ENCODE measurements around the gene FNDC1. TPM values are rescaled to one million over a fixed set of nuclear protein-coding genes. Genes with fewer than 3 reads are reported as not detected.

Gene FNDC1
- polyA plus RNA-seq, 3 donors: 6.4 to 11.0 (median 8.8) TPM

- DNase-seq (ENCODE audit: extremely low read depth in 1 of 11, low read depth in 9 of 11, low spot score in 4 of 11): no peak
These were observed 129.6 kb downstream of the FNDC1 start for GRCh38 chr6:159298840-159299239.

DNA sequence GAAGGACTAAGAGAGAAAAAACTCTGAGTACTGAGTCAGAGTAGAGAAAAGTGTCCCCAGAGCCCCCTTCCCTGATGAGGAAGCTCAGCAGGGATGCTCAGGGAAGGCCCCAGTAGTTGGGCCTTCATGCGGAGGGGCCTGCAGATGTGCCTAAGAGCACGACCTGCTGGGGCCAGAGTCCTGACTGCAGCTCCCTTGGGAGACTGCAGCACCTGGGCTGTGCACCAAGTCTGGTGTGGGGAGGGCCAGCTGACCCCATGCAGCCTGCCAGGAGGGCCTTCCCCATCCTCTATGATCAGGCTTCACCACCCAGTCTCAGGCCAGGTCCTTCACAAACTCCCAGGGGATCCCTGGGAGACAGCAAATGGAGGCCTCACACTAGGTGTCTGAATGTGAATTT lies 130.4 kb downstream of the FNDC1 start:
- DNase-seq (ENCODE audit: extremely low read depth in 1 of 11, low read depth in 9 of 11, low spot score in 4 of 11): no peak

DNA sequence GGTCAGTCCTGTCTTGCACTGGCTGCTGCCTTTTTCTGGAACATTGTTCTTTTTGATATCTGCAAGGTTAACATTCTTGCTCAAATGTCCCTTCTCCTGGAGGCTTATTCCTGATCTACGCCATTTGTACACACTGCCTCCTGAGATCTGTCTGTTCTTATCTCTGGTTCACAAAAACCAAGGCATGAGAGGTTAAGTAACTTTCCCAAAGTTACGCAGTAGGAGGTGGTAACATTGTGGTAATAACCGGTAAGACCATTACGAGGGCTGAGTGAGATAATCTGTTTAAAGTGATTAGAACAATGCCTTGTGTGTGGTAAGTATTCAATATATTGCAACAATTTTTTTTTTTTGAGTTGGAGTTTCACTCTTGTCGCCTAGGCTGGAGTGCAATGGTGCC lies 132.1 kb downstream of the FNDC1 start:
- no peak for DNase-seq (ENCODE audit: extremely low read depth in 1 of 11, low read depth in 9 of 11, low spot score in 4 of 11)

GRCh38 chr6:159301810-159302593 lies 132.8 kb downstream of the FNDC1 start:
- no peak for DNase-seq (ENCODE audit: extremely low read depth in 1 of 11, low read depth in 9 of 11, low spot score in 4 of 11)

DNA sequence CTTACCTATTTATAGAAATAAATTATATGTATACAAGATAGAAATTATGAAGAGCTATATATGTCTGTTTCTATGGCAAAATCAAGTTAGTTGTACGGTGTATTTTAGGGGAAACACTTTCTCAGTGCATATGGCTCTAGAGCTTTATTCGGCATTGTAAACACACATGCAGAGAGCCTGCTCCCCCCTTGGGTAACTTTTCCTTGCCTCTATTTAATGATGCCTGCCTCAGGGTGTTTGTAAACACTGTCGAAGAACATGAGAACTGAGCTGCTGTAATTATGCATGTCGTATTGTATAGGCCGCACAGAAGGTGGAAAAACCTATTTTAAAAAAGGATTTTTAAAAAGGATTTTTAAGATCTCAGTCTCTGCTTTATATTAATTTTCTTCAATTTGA lies 133.4 kb downstream of the FNDC1 start:
- DNase-seq (ENCODE audit: extremely low read depth in 1 of 11, low read depth in 9 of 11, low spot score in 4 of 11): no peak

DNA sequence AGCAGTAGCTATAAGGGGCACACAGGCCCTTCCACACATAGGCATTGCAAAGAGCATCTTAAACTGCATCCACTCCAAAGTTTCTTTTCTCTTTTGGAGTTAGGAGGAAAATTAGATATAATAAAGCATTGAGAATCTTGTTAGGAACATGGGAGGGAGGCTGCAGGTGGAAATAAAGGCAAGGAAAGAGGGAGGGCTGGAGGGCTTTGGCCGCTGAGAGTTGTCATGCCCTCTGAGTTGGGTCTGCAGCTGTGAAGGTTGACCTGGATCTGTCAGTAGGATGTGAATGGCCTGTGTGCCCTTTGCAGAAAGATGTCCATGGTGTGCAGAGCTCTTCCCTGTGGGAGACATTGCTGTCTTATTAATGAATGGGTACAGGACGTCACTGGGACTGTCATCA lies 134.0 kb downstream of the FNDC1 start:
- no peak for DNase-seq (ENCODE audit: extremely low read depth in 1 of 11, low read depth in 9 of 11, low spot score in 4 of 11)

DNA sequence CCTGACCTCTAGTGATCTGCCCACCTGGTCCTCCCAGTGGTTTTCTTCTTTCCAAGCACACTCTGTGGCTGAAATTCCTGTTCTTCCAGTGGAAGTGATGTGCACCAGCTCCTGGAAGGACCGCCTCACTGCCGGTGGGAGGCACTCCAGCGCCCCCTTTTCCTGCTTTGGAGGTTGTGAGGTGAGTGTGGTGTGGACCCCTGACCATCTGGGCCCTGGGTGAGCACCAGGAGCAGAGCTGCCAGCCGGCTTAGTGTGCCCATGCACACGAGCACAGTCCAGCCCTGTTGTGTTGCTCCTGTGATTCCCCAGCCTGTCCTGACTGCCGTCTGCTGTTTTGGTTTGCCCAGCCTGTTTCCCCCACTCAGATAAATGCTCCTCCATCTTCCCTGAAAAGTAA lies 134.6 kb downstream of the FNDC1 start:
- DNase-seq (ENCODE audit: extremely low read depth in 1 of 11, low read depth in 9 of 11, low spot score in 4 of 11): no peak

- no peak for DNase-seq (ENCODE audit: extremely low read depth in 1 of 11, low read depth in 9 of 11, low spot score in 4 of 11)
These were observed 135.4 kb downstream of the FNDC1 start for GRCh38 chr6:159304641-159305040.

DNA sequence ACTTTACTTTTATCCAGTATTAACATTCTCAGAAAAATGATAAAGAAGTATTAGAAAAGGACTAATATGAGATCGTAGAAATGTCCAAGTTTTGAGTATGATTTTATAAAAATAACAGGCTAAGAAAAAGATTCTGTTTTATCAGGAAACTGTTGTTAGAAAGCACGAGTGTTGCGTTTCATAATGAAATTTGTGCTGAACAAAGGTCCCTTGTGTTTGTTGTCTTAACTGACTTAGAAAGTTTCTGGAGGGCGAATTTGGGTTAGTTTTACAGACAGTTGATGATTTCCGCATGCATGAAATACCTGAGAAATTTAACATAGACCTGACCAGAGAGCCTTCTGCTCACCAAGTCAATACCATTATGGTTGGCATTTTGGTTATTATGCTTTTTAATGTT lies 136.0 kb downstream of the FNDC1 start:
- no peak for DNase-seq (ENCODE audit: extremely low read depth in 1 of 11, low read depth in 9 of 11, low spot score in 4 of 11)

DNA sequence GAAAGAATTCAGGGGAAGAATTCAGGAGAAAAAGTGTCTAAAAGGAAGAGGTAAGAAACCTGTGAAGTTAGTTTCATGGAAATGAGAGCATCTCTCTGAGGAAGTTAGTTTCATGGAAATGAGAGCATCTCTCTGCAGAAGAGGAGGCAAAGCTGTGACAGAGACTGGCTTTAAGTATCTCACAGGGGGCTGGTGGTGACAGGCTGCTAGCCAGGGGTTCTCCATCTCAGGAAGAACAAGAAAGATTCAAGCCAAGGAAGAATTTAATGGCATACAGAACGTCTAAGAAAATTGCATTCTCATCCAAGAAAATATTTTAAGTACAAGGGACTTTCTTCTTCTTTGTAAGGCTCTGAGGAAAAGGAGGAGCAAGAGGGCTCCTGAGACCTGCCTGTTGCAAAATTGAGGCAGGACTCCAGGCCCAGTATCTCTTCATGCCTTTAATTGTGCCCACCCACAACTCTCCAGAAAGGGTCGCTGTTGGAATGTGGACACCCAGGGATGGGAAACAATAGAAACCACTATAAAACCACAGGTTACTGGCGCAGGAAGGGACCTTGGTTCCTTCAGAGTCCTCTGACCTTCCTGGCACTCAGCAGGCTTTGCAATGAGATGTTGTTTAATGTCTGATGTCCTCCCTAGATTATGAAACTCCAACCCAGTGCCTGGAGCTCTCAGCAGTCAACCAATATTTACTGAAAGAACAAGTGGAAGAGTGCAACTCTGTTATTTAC lies 136.8 kb downstream of the FNDC1 start:
- DNase-seq (ENCODE audit: extremely low read depth in 1 of 11, low read depth in 9 of 11, low spot score in 4 of 11): no peak

DNA sequence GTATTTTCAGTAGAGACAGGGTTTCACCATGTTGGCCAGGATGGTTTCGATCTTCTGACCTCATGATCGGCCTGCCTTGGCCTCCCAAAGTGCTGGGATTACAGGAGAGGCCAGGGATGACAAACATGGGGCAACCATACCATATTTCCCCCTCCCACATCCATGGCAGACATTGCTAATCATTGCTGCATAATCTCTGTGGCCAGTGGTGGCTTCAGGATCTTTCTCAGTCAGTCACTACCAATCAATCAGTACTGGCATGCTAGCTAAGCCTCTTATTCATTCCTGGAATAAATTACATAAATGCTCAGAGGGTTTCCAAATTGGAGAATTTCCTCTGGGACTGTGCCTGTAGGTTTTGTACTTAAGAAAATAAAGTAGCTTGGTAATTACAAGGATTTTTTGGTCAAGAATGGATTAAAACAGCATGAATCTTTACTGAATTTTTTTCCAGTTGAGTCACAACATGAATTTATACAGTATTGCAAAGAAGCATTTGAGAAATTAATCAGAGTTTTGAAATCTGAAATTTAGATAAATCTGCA lies 138.1 kb downstream of the FNDC1 start:
- DNase-seq (ENCODE audit: extremely low read depth in 1 of 11, low read depth in 9 of 11, low spot score in 4 of 11): no peak

- no peak for DNase-seq (ENCODE audit: extremely low read depth in 1 of 11, low read depth in 9 of 11, low spot score in 4 of 11)
These were observed 139.0 kb downstream of the FNDC1 start for GRCh38 chr6:159308198-159308597.

GRCh38 chr6:159309723-159310122 lies 140.5 kb downstream of the FNDC1 start:
- DNase-seq (ENCODE audit: extremely low read depth in 1 of 11, low read depth in 9 of 11, low spot score in 4 of 11): no peak

DNA sequence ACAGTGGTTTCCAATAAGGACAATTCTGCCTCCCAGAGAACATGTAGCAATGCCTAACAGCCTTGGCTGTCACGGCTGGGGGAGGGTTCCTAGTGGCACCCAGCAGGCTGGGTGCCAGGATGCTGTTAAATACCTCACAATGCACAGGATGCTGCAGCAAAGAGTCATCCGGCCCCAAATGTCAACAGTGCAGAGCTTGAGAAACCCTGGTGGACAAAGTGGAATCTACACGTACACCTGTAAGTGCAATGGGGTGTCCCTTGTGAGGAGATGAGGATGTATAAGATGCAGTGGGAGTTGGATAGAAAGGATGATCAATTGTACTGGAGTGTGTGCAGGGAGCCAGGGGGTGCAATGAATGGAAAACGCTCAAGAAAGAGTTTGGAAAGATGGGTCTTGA lies 142.4 kb downstream of the FNDC1 start:
- no peak for DNase-seq (ENCODE audit: extremely low read depth in 1 of 11, low read depth in 9 of 11, low spot score in 4 of 11)

DNA sequence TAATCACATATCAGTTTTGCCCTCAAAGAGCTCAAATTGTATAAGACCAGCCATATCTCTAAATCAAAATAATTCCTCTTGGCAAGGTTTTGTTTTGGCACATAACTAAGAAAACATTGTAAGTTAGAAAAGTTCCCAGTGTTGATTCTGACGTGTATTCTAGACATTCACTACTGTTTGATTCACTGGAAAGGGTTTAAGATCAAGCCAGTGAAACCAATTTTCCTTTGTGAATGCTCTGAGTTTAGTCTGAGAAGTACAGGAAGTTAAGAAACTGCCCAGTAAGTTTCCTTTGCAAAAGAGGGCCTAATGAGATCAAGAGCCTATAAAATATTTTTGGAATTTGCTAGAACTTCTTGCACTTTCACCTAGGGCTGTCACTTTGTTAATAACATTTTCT lies 143.0 kb downstream of the FNDC1 start:
- peak in 1 of 11 donors; percentile 5 for DNase-seq (ENCODE audit: extremely low read depth in 1 of 11, low read depth in 9 of 11, low spot score in 4 of 11)

GRCh38 chr6:159313018-159313417 lies 143.8 kb downstream of the FNDC1 start:
- no peak for DNase-seq (ENCODE audit: extremely low read depth in 1 of 11, low read depth in 9 of 11, low spot score in 4 of 11)

DNA sequence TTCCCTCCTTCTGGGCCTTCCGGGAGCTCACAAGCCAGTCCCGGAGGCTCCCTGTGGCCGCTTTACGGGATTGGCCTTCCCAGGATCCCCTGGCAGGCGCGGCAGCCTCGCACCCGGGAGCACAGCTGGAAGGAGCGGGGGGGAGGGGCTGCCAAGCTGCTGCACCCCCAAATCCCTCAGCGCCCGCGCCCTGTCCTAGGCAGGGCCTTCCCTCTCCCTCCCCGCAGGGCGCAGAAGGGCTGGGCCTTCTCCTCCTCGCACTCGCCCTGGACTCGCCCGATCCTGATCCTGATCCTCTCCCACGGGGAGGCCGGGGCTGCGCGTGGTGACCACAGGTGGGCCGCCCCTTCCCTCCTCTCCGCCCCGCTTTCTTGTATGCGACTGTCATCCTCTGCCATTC lies 146.4 kb downstream of the FNDC1 start:
- no peak for DNase-seq (ENCODE audit: extremely low read depth in 1 of 11, low read depth in 9 of 11, low spot score in 4 of 11)

DNA sequence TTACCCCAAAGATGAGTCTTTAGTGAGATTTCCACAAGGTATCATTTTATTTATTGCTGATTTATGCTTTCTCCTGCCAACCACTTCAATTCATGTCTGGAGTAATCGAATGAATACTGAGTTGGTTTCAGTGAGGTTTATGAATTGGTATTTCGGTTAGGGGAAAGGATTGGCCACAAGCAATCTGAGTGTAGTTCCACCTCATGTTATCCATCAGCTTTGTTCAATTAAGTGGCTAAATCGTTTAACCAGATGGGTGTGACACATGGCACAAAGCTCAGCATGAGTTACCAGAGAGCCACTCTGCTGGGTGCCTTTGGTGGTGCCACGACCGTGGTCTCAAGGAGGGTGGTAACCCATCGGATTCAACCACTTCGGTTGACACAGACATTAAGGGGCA lies 148.2 kb downstream of the FNDC1 start:
- DNase-seq (ENCODE audit: extremely low read depth in 1 of 11, low read depth in 9 of 11, low spot score in 4 of 11): no peak

GRCh38 chr6:159321267-159321666 lies 152.1 kb downstream of the FNDC1 start:
- no peak for DNase-seq (ENCODE audit: extremely low read depth in 1 of 11, low read depth in 9 of 11, low spot score in 4 of 11)
